HG02870 (cell line): ENCODE data around the gene APEX2.
A peak's percentile ranks its signal among the peaks of the same experiment; 100 is the strongest.
"Not testable (repeated sequence)": the region's sequence is repeated elsewhere in the genome, so short reads cannot be mapped to it uniquely, and the experiment has no call there.

Source experiments
- ATAC-seq: cut with Tn5 transposase; IDR thresholded peaks from one replicate; pipeline ENCODE4 v1.9.1; 2021; ENCODE audit warnings: mild to moderate bottlenecking, moderate library complexity; ENCODE audit not compliant: unreplicated experiment

The APEX2 gene

GRCh38 chrX:55011294-55011693, 11.1 kb downstream of the APEX2 start:
- ATAC-seq, result no peak

GRCh38 chrX:55014897-55015299, 14.7 kb downstream of the APEX2 start:
- no peak for ATAC-seq

- no peak for ATAC-seq
Measured at GRCh38 chrX:55026143-55026542, 26.0 kb downstream of the APEX2 start.

GRCh38 chrX:55026840-55027239, 26.7 kb downstream of the APEX2 start:
- ATAC-seq, result no peak

- ATAC-seq, result no peak
Measured at GRCh38 chrX:55028040-55028439, 27.9 kb downstream of the APEX2 start.

GRCh38 chrX:55028611-55029010, 28.4 kb downstream of the APEX2 start:
- ATAC-seq, result no peak

- no peak for ATAC-seq
Measured at GRCh38 chrX:55029291-55029690, 29.1 kb downstream of the APEX2 start.

GRCh38 chrX:55030271-55031205, 30.4 kb downstream of the APEX2 start, which contains the start of gene ALAS2:
TSS of gene ALAS2 (minus strand) at chrX:55030977. CDS start at chrX:55026000, 4,977 bp downstream.
- ATAC-seq, result no peak

GRCh38 chrX:55033429-55033828, 33.3 kb downstream of the APEX2 start:
- no peak for ATAC-seq

- ATAC-seq, result no peak
Measured at GRCh38 chrX:55039471-55039870, 39.3 kb downstream of the APEX2 start.

GRCh38 chrX:55041514-55041913, 41.4 kb downstream of the APEX2 start:
- ATAC-seq, result no peak

GRCh38 chrX:55050599-55050998, 50.4 kb downstream of the APEX2 start:
- not testable (repeated sequence) for ATAC-seq

- ATAC-seq, result no peak
Measured at GRCh38 chrX:55056820-55057674, 56.9 kb downstream of the APEX2 start.

GRCh38 chrX:55057675-55058249, 57.6 kb downstream of the APEX2 start:
- peak; percentile 53 for ATAC-seq
